ENCODE data around the gene CHADL.
"Not testable (repeated sequence)": the region's sequence is repeated elsewhere in the genome, so short reads cannot be mapped to it uniquely, and the experiment has no call there.

The CHADL gene

GRCh38 chr22:41181349-41182241 is 59.1 kb downstream of the CHADL start:
- DNase-seq: no peak

- DNase-seq: no peak
These were observed 59.8 kb downstream of the CHADL start for GRCh38 chr22:41180926-41181325.

GRCh38 chr22:41180362-41180761 is 60.4 kb downstream of the CHADL start:
- DNase-seq: not testable (repeated sequence)

All from effector CD8-positive, alpha-beta T cell (primary cell).